Keratinocyte (primary cell): ENCODE results near the gene PYM1.

Experiments used
- EZH2 ChIP-seq: IDR thresholded peaks from one replicate; pipeline ENCODE4 v1.6.1; 2012; ENCODE audit warnings: inconsistent platforms, mild to moderate bottlenecking, low read length, moderate library complexity
- TF ChIP-seq, protein P1 (sequence below), 3 experiments: IDR thresholded peaks in 1 of 3; conservative IDR thresholded peaks in 1 of 3; optimal IDR thresholded peaks in 1 of 3; 2 replicates in 2 of 3; 3 replicates in 1 of 3; pipeline versions ENCODE3 to v1.5.1; 2011; ENCODE audit warnings: low read length in 3 of 3, mild to moderate bottlenecking in 3 of 3, moderate library complexity in 2 of 3, control low read depth in 1 of 3, inconsistent platforms in 1 of 3; ENCODE audit not compliant: insufficient read depth in 2 of 3; ENCODE audit errors: extremely low read depth in 1 of 3

GRCh38 chr12:55852740-55853139 lies 75.0 kb downstream of the PYM1 start:
- TF ChIP-seq, protein P1, sequence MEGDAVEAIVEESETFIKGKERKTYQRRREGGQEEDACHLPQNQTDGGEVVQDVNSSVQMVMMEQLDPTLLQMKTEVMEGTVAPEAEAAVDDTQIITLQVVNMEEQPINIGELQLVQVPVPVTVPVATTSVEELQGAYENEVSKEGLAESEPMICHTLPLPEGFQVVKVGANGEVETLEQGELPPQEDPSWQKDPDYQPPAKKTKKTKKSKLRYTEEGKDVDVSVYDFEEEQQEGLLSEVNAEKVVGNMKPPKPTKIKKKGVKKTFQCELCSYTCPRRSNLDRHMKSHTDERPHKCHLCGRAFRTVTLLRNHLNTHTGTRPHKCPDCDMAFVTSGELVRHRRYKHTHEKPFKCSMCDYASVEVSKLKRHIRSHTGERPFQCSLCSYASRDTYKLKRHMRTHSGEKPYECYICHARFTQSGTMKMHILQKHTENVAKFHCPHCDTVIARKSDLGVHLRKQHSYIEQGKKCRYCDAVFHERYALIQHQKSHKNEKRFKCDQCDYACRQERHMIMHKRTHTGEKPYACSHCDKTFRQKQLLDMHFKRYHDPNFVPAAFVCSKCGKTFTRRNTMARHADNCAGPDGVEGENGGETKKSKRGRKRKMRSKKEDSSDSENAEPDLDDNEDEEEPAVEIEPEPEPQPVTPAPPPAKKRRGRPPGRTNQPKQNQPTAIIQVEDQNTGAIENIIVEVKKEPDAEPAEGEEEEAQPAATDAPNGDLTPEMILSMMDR (optimal IDR thresholded peaks at IDR 0.05 in 1 of 3, IDR thresholded peaks at IDR 0.05 in 1 of 3, conservative IDR thresholded peaks at IDR 0.05 in 1 of 3; ENCODE audit: extremely low read depth in 1 of 3, insufficient read depth in 2 of 3, low read length in 3 of 3), result no peak
- no peak for TF ChIP-seq EZH2
